GM15510 (cell line): Measurements from ENCODE around the gene SPINT2.

Source experiments
- POLR2A ChIP-seq: IDR thresholded peaks from 3 replicates; pipeline ENCODE4 v1.6.1; 2011; ENCODE audit warnings: borderline replicate concordance; ENCODE audit not compliant: insufficient read length; ENCODE audit errors: extremely low read depth

Gene SPINT2

DNA sequence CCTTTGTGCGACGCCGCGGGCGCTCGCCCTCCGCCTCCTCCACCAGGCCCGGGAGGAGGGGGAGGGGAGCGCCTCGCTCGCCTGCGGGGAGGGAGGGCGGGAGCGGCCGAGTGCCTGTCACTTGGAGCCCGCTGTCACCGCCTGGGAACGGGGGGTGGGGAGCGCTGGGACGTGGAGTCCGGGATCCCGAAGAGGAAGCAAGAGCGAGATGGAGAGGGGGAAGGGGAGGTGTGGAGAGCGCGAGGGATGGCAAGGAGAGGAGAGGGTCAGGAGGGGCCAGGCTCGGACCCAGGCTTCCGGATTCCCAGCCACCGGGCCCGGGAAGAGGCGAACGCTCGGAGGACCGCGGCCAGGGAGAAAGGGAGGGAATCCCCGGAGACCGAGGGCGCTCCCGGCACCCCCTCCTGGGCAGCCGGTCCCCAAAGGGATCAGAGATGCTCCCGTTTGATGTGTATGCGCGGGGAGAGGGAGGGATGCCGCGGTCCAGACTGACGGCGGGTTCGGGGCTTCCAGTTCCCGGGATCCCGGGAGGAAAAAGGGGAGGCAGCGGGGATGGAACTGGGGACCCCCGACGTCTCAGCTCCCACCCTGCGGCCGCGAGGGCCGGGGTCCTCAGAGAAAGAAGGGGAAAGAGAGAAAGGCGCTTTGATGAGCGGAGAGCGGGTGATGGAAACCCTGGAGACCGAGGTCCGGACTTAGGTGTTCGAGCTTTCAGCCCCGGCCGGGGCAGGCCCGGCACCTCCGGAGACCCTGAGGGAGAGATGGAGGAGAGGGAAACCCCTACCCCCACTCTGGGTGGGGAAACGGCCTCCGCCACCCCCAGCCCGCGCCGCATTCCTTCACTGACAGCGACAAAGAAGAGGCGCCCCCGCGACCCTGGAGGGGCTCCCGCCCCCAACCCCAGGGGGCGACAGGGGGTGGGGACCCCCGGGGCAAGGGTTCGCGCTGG lies 35.6 kb upstream of the SPINT2 start:
- TF ChIP-seq POLR2A: no peak

DNA sequence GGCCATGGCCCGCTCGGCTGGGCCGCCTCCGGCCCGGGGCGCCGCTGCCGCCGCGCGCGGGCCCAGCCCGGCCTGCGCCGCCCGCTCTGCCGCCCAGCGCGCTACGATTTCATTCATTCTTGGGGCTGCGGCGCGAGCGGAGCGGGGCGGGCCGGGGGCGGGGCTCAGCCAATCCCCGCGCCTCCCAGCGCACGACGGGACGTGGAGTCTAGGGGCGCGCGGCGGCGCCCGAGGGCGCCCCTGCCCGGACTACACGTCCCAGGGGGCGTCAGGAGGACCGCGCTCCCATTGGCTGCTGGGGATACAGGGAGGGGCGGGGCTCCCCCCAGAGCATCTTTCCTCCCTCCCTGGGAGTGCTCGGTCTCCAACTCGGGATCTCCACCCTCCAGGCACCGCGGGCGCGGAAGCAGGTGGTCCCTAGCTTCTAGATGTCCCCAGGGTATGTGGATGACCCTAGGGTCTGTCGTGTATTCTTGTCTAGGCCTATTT lies 34.7 kb upstream of the SPINT2 start:
- no peak for TF ChIP-seq POLR2A

DNA sequence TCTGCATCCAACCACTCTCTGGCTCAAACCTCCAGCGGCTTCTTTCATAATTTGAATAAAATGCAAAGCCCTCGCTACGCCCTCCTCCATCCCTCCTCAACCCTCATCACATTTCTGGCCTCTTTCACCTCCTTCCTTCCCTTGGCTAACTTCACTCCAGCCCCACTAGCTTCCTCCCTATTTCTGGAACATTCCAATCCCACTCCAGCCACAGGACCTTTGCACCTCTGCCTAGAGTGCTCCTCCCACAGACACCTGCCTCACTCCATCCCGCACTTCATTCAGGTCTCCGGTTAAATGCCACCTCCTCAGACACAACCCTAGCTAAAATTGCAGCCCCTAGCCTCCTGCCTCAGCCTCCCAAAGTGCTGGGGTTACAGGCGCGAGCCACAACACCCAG lies 32.5 kb upstream of the SPINT2 start:
- no peak for TF ChIP-seq POLR2A

GRCh38 chr19:38233740-38234251 lies 30.6 kb upstream of the SPINT2 start:
- no peak for TF ChIP-seq POLR2A

DNA sequence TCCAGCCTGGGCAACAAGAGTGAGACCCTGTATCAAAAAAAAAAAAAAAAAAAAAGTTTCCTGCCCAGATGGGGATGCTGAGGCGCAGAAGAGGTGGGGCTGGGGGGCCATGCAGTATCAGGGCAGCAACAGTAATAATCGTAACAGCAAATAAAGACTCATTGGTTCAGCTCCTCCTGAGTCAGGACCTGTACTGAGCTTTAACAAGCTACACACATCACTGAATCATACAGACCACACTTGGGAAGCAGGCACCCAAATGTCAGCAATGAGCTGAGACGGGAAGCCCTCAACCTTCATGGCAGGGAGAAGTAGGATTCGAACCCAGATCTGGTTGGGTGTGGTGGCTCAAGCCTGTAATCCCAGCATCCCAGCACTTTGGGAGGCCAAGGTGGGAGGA lies 29.8 kb upstream of the SPINT2 start:
- TF ChIP-seq POLR2A: no peak

- no peak for TF ChIP-seq POLR2A
Observed at GRCh38 chr19:38239816-38240215, 24.6 kb upstream of the SPINT2 start.

GRCh38 chr19:38243279-38243673 lies 21.1 kb upstream of the SPINT2 start:
- no peak for TF ChIP-seq POLR2A

DNA sequence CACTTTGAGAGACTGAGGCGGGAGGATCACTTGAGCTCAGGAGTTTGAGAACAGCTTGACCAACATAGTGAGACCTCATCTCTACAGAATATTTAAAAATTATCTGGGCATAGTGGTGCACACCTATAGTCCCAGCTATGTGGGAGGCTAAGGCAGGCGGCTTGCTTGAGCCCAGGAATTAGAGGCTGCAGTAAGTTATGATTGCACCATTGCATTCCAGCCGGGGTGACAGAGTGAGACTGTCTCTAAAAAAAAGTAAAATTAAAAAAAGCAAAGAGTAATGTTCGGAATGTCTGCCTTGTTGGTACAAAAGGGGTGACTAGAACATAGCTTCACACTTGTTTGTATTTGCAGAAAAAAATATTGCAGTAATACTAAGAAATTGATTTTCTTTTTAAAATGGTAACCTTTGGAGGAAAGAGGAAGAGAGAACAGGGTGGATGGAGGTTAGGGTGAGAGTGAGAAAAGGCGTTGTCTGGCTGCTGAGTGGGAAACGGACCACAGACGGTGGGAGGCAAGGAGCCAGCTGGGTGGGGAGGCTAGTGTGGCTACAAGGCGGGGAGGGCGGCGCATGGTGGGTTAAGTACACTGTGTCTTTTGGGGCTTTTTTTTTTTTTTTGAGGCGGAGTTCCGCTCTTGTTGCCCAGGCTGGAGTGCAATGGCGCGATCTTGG lies 18.4 kb upstream of the SPINT2 start:
- no peak for TF ChIP-seq POLR2A

DNA sequence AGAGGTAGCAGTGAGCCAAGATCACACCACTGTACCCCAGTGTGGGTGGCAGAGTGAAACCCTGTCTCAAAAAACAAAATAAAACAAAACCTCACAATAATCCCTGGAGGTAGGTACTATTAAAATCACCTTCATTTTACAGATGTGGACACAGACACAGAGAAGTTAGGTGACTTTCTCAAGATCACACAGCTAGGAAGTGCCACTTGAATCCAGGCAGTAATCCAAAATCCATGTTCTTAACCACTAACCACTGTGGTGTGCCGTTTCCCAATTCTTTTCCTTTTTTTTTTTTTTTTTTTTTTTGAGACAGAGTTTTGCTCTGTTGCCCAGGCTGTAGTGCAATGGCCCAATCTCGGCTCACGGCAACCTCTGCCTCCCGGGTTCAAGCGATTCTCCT lies 17.2 kb upstream of the SPINT2 start:
- TF ChIP-seq POLR2A: no peak

DNA sequence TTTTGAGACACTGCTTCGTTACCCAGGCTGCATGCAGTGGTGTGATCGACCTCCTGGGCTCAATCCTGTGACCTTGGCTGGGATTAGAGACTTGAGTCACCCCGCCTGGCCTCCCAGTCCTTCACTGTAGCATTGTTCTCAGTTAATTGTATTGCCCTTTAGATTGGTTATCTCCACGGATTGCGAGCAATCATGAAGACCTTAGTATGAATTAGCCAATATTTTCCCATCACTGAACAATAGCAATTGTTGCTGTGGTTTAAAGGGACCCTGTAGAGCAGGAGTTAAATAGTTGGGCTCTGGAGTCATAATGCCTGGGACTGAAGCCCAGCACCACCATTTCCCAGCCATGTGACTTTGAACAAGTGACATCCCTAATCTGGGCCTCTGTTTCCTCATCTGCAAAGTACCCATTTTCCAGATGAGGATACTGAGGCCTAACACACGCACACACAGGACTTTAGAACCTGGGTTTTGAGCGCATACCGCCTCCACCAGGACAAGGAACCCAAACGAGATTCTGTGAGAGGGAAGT lies 16.6 kb upstream of the SPINT2 start:
- no peak for TF ChIP-seq POLR2A

- TF ChIP-seq POLR2A: no peak
Observed at GRCh38 chr19:38248421-38248820, 16.0 kb upstream of the SPINT2 start.

DNA sequence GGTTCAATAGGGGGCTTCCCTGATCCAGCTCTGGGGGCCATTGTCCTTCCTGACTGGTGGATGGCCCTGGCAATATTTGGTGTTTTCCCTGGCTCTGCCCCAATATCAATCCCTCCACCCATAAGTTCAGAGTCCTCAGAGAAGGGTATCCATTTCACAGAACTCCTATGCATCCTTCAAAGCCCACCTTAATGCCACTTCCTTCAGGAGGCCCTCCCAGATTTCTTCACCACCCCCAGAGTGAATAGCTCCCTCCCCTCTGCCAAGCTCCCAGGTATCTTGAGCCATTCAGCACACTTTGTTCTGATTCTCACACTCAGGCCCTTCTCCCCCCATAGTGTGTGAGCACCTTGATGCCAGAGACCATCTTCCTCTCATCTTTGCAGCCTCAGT lies 13.9 kb upstream of the SPINT2 start:
- TF ChIP-seq POLR2A: no peak

GRCh38 chr19:38250821-38251563 lies 13.4 kb upstream of the SPINT2 start:
- TF ChIP-seq POLR2A: no peak

DNA sequence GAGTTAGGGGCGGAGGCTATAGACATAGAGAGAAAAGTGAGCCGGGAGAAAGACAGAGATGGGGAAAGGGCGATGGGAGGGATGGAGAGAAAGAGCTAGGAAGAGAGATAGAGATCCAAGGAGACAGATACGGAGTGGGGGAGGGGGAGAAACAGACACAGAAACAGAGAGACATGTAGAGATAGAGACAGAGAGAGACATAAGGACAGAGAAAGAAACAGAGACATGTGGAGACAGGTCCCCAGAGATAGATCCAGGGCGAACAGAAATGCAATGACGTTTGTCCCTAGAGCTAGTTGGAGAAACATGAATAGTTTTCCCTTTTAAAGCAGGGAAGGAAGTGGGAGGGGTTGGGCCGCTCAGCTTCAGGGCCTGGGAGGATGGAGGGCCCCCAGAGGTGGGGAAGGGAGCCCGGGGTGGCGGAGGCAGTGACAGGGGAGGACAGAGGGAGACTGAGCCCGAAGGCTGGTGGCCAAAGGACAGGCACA lies 12.8 kb upstream of the SPINT2 start:
- TF ChIP-seq POLR2A: no peak
